GM19099 (cell line): Measurements from ENCODE around the gene ABR.

Source experiments
- POLR2A ChIP-seq: IDR thresholded peaks from 3 replicates; pipeline ENCODE4 v1.6.1; 2011; ENCODE audit warnings: low read depth; ENCODE audit not compliant: insufficient read length; ENCODE audit errors: extremely low read depth

The ABR gene

GRCh38 chr17:1211287-1211686 is 31.5 kb upstream of the ABR start:
- no peak for TF ChIP-seq POLR2A

- no peak for TF ChIP-seq POLR2A
These were observed 29.2 kb upstream of the ABR start for GRCh38 chr17:1208966-1209365.

DNA sequence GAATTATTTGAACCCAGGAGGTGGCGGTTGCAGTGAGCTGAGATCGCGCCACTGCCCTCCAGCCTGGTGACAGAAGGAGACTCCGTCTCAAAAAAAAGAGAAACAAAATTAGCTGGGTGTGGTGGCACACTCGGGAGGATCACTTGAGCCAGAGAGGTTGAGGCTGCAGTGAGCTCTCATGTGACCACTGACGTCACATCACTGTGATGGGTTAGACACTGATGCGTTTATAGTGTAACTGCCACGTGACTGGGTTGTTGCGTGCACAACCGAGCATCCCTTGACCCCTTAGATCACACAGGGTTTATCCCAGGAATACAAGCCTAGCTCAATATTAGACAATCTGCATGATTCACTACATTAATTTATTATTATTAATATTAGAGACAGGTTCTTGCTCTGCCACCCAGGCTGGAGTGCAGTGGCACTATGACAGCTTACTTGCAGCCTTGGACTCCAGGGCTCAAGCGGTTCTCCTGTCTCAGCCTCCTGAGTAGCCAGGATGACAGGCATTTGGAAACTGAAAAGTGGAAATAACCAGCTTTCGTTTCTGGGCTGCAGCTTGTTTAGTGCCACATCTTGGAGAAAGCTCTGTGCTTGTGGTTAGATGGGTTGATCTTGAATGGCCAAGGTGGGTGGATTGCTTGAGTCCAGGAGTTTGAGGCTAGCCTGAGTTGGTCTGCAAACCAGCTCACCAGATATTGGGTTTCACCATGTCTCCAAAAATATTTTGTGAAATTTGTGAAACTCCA is 26.4 kb upstream of the ABR start:
- no peak for TF ChIP-seq POLR2A

- TF ChIP-seq POLR2A = no peak
These were observed 24.1 kb upstream of the ABR start for GRCh38 chr17:1203967-1204291.

- no peak for TF ChIP-seq POLR2A
These were observed 23.6 kb upstream of the ABR start for GRCh38 chr17:1203111-1203966.

DNA sequence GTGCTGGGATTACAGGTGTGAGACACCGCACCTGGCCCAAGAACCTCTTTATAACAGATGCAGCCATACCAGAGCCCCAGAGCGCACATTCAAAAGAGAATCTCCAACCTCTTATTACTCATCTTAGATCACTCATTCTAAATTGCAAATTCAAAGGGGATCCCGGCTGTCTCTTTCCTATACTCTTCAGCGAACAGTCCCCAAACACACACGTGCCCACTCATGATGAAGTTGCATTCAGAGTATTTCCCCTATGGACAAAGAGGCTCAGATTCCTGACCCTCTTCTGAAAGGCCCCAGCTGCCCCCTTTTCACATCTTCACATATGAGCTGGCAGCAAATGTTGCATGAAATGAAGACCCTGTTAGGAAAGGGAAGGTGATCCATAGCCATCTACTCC is 22.5 kb upstream of the ABR start:
- TF ChIP-seq POLR2A = no peak

- TF ChIP-seq POLR2A = peak; percentile 27
These were observed 21.4 kb upstream of the ABR start for GRCh38 chr17:1201132-1201702.

- TF ChIP-seq POLR2A = peak; percentile 33
These were observed 18.2 kb upstream of the ABR start for GRCh38 chr17:1197781-1198490.

DNA sequence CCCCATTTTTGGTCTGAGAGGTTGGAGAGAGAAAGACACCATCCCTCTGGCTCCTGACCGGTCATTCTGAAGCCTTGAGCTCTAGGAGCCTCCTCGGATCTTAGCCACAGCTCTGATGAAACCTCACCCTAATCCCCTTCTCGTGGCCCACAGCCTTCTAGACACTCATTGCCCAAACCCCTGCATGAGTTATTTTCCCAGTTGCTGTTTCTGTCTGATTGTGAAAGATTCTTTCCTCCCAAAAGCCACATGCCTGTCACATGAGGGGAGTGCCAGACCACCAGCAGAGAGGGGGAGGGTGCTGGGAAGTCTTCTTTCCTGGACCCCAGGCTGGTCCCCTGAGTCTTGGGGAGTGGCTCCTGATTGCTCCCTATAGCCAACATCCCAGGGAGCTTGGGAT is 17.6 kb upstream of the ABR start:
- no peak for TF ChIP-seq POLR2A

GRCh38 chr17:1196946-1197345 is 17.2 kb upstream of the ABR start:
- no peak for TF ChIP-seq POLR2A

DNA sequence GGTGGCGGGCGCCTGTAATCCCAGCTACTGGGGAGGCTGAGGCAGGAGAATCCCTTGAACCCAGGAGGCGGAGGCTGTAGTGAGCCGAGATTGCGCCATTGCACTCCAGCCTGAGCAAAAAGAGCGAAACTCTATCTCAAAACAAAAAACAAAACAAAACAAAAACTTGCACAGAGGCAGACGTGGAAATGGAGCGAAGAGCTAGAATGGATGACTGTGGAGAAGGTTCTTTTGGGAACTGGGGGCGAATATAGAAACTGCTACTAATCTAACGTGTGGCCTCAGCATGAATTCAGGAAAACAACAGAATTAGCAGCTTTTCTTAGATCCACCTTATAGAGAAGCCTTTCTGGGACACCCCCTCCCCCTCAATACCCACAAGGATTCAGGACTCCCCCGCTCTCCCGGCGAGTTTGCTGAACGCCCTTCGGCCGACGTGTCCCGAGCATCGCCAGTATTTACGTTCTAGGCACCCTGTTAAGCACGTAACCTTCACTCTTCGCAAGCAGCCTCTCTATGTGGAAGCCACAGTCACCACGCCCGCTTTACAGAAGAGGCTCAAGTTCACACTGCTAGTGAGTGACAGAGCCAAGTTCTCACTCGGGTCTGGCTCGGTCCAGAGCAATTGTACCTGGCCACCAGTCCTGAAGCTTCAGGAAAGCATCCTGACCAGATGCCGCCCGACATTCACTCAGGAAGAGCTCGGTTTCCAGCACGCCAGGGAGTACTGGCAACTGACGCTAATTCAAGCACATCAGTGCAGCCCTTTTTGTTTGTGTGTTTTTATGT is 13.3 kb upstream of the ABR start:
- no peak for TF ChIP-seq POLR2A

DNA sequence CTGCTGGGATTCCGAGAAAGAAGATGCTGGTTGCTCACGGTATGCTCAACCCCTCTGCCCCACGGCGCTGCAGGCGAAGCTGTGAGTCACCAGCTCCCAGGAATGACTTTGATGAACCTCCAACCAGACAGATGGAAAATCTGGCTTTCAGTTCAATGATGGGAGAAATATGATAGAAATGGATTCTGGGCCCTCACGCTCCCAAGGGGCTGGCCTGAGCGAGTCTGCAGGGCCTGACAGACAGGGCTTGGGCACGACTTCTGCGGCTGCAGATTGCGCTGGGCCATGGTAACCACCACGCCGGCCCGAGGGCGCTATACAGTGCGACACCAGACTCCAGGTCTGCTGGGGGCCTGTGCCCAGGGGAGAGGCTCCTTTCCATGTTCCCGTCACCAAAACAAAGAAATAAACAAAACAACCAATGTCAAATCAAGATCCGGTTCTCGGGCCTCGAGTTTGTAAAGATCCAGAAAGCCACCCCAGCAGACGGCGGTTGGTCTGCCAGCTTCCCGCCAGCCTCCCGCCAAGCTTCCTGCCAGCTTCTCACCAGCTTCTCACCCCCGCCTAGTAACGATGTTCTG is 11.1 kb upstream of the ABR start:
- TF ChIP-seq POLR2A = no peak

DNA sequence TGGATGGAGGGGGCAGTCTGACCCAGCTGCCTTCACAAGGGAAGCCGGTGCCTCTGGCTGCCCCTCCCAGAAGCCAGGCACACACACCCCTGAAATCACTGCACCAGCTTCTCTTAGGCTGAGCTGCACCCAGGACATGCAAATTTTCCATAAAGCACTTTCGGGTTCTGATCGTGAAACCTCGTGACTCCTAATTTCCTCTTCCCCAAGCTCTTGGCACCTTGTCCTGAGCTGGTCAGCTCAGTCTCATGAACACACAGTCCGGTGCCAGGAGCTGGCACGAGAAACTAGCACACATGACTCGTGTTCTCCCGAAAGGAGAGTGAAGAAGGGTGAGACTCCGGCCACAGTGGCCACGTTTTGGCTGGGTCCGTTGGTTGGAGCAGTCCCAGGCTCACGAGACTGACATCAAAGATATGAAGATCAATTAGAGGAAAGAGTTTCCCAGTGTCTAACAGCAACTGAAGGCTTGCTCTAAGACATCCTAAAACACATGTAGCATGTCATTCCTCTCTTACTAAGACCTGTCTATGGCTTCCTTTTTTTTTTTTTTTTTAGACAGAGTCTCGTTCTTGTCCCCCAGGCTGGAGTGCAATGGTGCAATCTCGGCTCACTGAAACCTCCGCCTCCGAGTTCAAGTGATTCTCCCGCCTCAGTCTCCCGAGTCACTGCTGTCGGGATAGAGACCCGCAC is 9.2 kb upstream of the ABR start:
- no peak for TF ChIP-seq POLR2A
